22Rv1 (cell line): ENCODE data around the gene NR2F1-AS1.

ENCODE experiments used
- ZFX ChIP-seq: fragments of 450-650 bp; IDR thresholded peaks from 2 replicates; pipeline ENCODE4 v1.6.1; 2017; ENCODE audit warnings: antibody characterized with exemption, borderline replicate concordance
- TF ChIP-seq, protein P1 (sequence below): fragments of 450-650 bp; IDR thresholded peaks from 2 replicates; pipeline ENCODE4 v1.5.1; 2017; ENCODE audit warnings: mild to moderate bottlenecking

GRCh38 chr5:93579692-93580062, 1.3 kb downstream of the NR2F1-AS1 start:
- TF ChIP-seq, protein P1, sequence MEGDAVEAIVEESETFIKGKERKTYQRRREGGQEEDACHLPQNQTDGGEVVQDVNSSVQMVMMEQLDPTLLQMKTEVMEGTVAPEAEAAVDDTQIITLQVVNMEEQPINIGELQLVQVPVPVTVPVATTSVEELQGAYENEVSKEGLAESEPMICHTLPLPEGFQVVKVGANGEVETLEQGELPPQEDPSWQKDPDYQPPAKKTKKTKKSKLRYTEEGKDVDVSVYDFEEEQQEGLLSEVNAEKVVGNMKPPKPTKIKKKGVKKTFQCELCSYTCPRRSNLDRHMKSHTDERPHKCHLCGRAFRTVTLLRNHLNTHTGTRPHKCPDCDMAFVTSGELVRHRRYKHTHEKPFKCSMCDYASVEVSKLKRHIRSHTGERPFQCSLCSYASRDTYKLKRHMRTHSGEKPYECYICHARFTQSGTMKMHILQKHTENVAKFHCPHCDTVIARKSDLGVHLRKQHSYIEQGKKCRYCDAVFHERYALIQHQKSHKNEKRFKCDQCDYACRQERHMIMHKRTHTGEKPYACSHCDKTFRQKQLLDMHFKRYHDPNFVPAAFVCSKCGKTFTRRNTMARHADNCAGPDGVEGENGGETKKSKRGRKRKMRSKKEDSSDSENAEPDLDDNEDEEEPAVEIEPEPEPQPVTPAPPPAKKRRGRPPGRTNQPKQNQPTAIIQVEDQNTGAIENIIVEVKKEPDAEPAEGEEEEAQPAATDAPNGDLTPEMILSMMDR: peak; percentile 6; the same call in 1 of the 2 replicates
- no peak for TF ChIP-seq ZFX
